GM12872 (cell line): ENCODE results near the gene TANK.

ENCODE experiments used
- CTCF ChIP-seq: IDR thresholded peaks from 3 replicates; pipeline ENCODE4 v1.5.1; 2011; ENCODE audit warnings: low read depth, mild to moderate bottlenecking, low read length, moderate library complexity; ENCODE audit not compliant: insufficient read depth

TANK gene

GRCh38 chr2:161117506-161117905, 42.7 kb upstream of the TANK start:
- no peak for TF ChIP-seq CTCF

- no peak for TF ChIP-seq CTCF
Measured at GRCh38 chr2:161118722-161119121, 41.5 kb upstream of the TANK start.

- TF ChIP-seq CTCF, result no peak
Measured at GRCh38 chr2:161119483-161119882, 40.7 kb upstream of the TANK start.

- TF ChIP-seq CTCF, result no peak
Measured at GRCh38 chr2:161120775-161121174, 39.5 kb upstream of the TANK start.

- TF ChIP-seq CTCF, result no peak
Measured at GRCh38 chr2:161121622-161122021, 38.6 kb upstream of the TANK start.

- TF ChIP-seq CTCF, result no peak
Measured at GRCh38 chr2:161122772-161123530, 37.3 kb upstream of the TANK start.

- no peak for TF ChIP-seq CTCF
Measured at GRCh38 chr2:161123531-161124030, 36.6 kb upstream of the TANK start.
